Small intestine (tissue), 7 donors: Measurements from ENCODE around the gene B4GAT1. TPM values are rescaled to one million over a fixed set of nuclear protein-coding genes. Genes with fewer than 3 reads are reported as not detected.

Source experiments
- DNase-seq, 2 donors: peaks; one replicate each; pipeline versions ENCODE4 v3.0.0 to v3.0.0-alpha.2; 2013
- FAIRE-seq: peaks from 2 replicates; lab custom pipeline; 2012; peaks lifted over from hg19 to GRCh38; lab: Jason Lieb, UNC
- H3K27ac ChIP-seq, 3 donors: one replicate each; pipeline ENCODE4 v1.5.1; 2013; ENCODE audit warnings: low read length in 2 of 3, mild to moderate bottlenecking in 2 of 3, control low read depth in 1 of 3, inconsistent platforms in 1 of 3, low read depth in 1 of 3, moderate library complexity in 1 of 3
- H3K27me3 ChIP-seq, 3 donors: one replicate each; pipeline ENCODE4 v1.6.1; 2013; ENCODE audit warnings: low read length in 3 of 3, inconsistent platforms in 1 of 3; ENCODE audit not compliant: control insufficient read depth in 3 of 3, insufficient read depth in 3 of 3
- H3K36me3 ChIP-seq, 3 donors: one replicate each; pipeline ENCODE4 v1.6.1; 2013; ENCODE audit warnings: low read length in 3 of 3, inconsistent platforms in 1 of 3, low read depth in 1 of 3, mild to moderate bottlenecking in 1 of 3, moderate library complexity in 1 of 3; ENCODE audit not compliant: control insufficient read depth in 3 of 3, insufficient read depth in 2 of 3
- H3K4me1 ChIP-seq, 3 donors: one replicate each; pipeline ENCODE4 v1.6.1; 2013; ENCODE audit warnings: low read length in 2 of 3, inconsistent platforms in 1 of 3, low read depth in 1 of 3, mild to moderate bottlenecking in 1 of 3, moderate library complexity in 1 of 3; ENCODE audit not compliant: control insufficient read depth in 3 of 3, insufficient read depth in 2 of 3
- H3K4me3 ChIP-seq, 3 donors: one replicate each; pipeline ENCODE4 v1.5.1; 2013; ENCODE audit warnings: low read length in 3 of 3, control low read depth in 1 of 3, inconsistent platforms in 1 of 3, low read depth in 1 of 3, mild to moderate bottlenecking in 1 of 3, moderate library complexity in 1 of 3
- H3K9me3 ChIP-seq, 2 donors: one replicate each; pipeline ENCODE4 v1.6.1; 2013; ENCODE audit warnings: low read depth in 1 of 2, low read length in 1 of 2; ENCODE audit not compliant: control insufficient read depth in 2 of 2, insufficient read depth in 1 of 2
- WGBS, 3 donors: extraction: QIAGEN DNeasy Blood & Tissue Kit; methylation state at CpG; one replicate each; pipeline ENCODE4 v1.1.7; 2013; 5-methylcytosine and 5-hydroxymethylcytosine counted together
- polyA plus RNA-seq, 4 donors: library from polyadenylated mRNA; stranded (reverse) in 3 of 4; unstranded in 1 of 4; fragments of 200-250 nt in 3 of 4; fragments of 120-200 nt in 1 of 4; gene quantifications; one replicate each; pipeline versions ENCODE4 v1.2.1 to v1.2.3, GENCODE V29; 2013
- donor health status: healthy with polysubstance abuse.
- donor health status: control.
- donor health status: control.
- donor health status: Bipolar disorder and iron deficiency.
- donor health status: healthy.

Gene B4GAT1
- polyA plus RNA-seq, 4 donors, result 12.2 to 28.0 (median 20.8) TPM

DNA sequence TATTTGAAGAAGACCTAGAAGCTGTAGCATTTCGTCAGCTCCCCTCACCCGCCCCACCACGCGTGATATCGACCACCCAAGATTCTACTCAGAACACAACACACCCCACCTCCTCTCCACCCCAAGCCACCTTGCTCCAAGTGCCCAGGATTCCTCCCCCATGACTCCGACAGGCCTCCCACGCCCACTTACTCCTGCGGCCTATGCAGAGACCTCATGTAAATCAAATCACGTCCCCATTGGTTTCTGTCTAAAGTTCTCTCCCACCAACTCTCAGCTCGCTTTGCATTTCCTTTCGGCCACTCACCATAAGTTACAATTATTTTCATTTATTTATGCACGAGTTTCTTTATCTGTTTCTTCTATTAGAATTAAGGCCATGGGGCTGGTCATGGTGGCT, 44.8 kb downstream of the B4GAT1 start:
- Histone ChIP-seq H3K4me1 (no peaks in the 10 kb centered on the region), H3K4me3 (no peak overlapping the region), H3K27ac (no peak overlapping the region), H3K36me3 (no peaks in the 10 kb centered on the region), H3K27me3 (peaks cover 0 to 8% (median 0%) of the 10 kb centered on the region in 3 donors), H3K9me3 (no peaks in the 10 kb centered on the region)
- DNase-seq (no peak), FAIRE-seq (no peak)
- WGBS, 3 donors, result 87 to 91% (median 90%) methylated on average over 12 of the region's 12 CpGs

DNA sequence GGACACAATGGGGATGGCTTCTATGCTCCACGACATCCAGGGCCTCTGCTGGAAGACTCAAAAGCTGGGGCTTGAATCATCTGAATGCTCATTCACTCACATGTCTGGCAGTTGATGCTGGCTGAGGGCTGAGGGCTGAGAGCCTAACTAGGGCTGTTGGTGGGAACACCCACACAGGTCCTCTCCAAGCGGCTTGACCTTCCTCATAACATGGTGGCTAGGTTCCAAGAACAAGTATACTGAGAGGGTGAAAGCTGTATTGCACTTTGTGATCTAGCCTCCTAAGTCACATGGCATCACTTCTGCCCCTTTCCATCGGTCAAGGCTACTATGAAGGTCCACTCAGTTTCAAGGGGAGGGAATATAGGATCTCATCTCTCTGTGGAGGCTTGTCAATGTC, 48.2 kb downstream of the B4GAT1 start:
- Histone ChIP-seq H3K4me3 (no peak overlapping the region), H3K36me3 (no peaks in the 10 kb centered on the region), H3K27ac (no peak overlapping the region), H3K9me3 (no peaks in the 10 kb centered on the region), H3K4me1 (no peaks in the 10 kb centered on the region), H3K27me3 (peaks cover 0 to 19% (median 0%) of the 10 kb centered on the region in 3 donors)
- DNase-seq (no peak), FAIRE-seq (no peak)
- WGBS, 3 donors, result 73 to 75% (median 73%) methylated on average over 3 of the region's 3 CpGs

DNA sequence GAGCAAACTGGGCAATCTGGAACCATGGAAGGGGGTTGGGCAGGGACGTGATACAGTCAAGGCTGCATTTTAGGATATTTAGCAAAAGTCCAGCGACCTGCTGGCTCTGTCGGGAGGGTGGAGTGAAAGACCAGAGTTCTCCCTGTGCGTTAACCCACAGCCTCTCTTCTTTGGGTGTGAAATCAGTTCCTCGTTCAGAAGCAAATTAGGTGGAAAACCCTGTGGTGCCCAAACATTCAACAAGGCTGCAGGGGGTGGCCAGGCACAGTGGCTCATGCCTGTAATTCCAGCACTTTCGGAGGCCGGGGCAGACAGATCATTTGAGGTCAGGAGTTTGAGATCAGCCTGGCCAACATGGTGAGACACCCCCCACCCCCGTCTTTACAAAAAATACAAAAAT, 49.8 kb downstream of the B4GAT1 start:
- 56 to 68% (median 66%) methylated on average over 8 of the region's 8 CpGs for WGBS, 3 donors
- FAIRE-seq (no peak), DNase-seq (no peak)
- Histone ChIP-seq H3K36me3 (no peaks in the 10 kb centered on the region), H3K9me3 (no peaks in the 10 kb centered on the region), H3K27me3 (peaks cover 0 to 30% (median 4%) of the 10 kb centered on the region in 3 donors), H3K4me1 (no peaks in the 10 kb centered on the region), H3K27ac (no peak overlapping the region), H3K4me3 (no peak overlapping the region)

Other genes starting within 250 kb of the B4GAT1 start
- 10 to 100 TPM in 2 of 4 donors, 1 to 10 TPM in 2; 8.4 to 19.3 (median 10.3) TPM for gene KLC2, start 89.9 kb downstream of the B4GAT1 start, polyA plus RNA-seq
- 100 to 1,000 TPM; 125 to 205 (median 179) TPM for gene RAB1B, start 79.0 kb downstream of the B4GAT1 start, polyA plus RNA-seq
- 1 to 10 TPM in 2 of 4 donors, under 1 TPM in 2; 0.81 to 3.4 (median 0.99) TPM for gene CNIH2, start 69.5 kb downstream of the B4GAT1 start, polyA plus RNA-seq
- gene YIF1A, start 58.5 kb downstream of the B4GAT1 start, polyA plus RNA-seq, result 100 to 1,000 TPM; 102 to 144 (median 135) TPM
- under 1 TPM in 3 of 4 donors, not detected in 1; 0.44 to 0.91 (median 0.54) TPM for gene TMEM151A, start 55.7 kb downstream of the B4GAT1 start, polyA plus RNA-seq
- gene CD248, start 30.6 kb downstream of the B4GAT1 start, polyA plus RNA-seq, result 10 to 100 TPM in 2 of 4 donors, 1 to 10 TPM in 1, not detected in 1; 1.6 to 35.7 (median 19.1) TPM
- gene RIN1, start 11.2 kb downstream of the B4GAT1 start, polyA plus RNA-seq, result 1 to 10 TPM; 5.8 to 9.6 (median 7.2) TPM
- gene BRMS1, start 2.5 kb downstream of the B4GAT1 start, polyA plus RNA-seq, result 10 to 100 TPM; 33.5 to 77.5 (median 72.7) TPM
- gene SLC29A2, start 24.1 kb upstream of the B4GAT1 start, polyA plus RNA-seq, result 10 to 100 TPM in 2 of 4 donors, 1 to 10 TPM in 1, under 1 TPM in 1; 0.89 to 16.2 (median 6.7) TPM
- gene NPAS4, start 73.4 kb upstream of the B4GAT1 start, polyA plus RNA-seq, result under 1 TPM in 2 of 4 donors, not detected in 2; 0.10 to 0.15 TPM
- 100 to 1,000 TPM in 1 of 4 donors, 10 to 100 TPM in 3; 57.0 to 118 (median 64.1) TPM for gene MRPL11, start 91.2 kb upstream of the B4GAT1 start, polyA plus RNA-seq
- 1 to 10 TPM; 3.1 to 5.0 (median 4.6) TPM for gene PELI3, start 119.3 kb upstream of the B4GAT1 start, polyA plus RNA-seq
- gene DPP3, start 132.8 kb upstream of the B4GAT1 start, polyA plus RNA-seq, result 10 to 100 TPM; 25.3 to 67.7 (median 37.4) TPM
- 10 to 100 TPM in 2 of 4 donors, 1 to 10 TPM in 2; 3.8 to 37.1 (median 7.9) TPM for gene BBS1, start 163.0 kb upstream of the B4GAT1 start, polyA plus RNA-seq
- gene ZDHHC24, start 198.4 kb upstream of the B4GAT1 start, polyA plus RNA-seq, result 10 to 100 TPM in 1 of 4 donors, 1 to 10 TPM in 3; 3.1 to 11.0 (median 5.5) TPM
- under 1 TPM in 2 of 4 donors, not detected in 2; 0.01 to 0.19 TPM for gene ACTN3, start 199.3 kb upstream of the B4GAT1 start, polyA plus RNA-seq
- 10 to 100 TPM in 2 of 4 donors, 1 to 10 TPM in 1, under 1 TPM in 1; 0.67 to 21.0 (median 7.8) TPM for gene CTSF, start 221.0 kb upstream of the B4GAT1 start, polyA plus RNA-seq
- under 1 TPM in 3 of 4 donors, not detected in 1; 0.09 to 0.22 (median 0.21) TPM for gene CCDC87, start 245.4 kb upstream of the B4GAT1 start, polyA plus RNA-seq
- gene CCS, start 245.6 kb upstream of the B4GAT1 start, polyA plus RNA-seq, result 10 to 100 TPM; 35.0 to 100.0 (median 66.6) TPM